CD4-positive, alpha-beta T cell treated with Interleukin-17A for 1 hour (primary cell): Measurements from ENCODE around the gene JPH3.

Source experiments
- DNase-seq: peaks from one replicate; pipeline ENCODE4 v3.0.0-alpha.2; 2020

JPH3 gene

GRCh38 chr16:87684106-87684677, 81.9 kb downstream of the JPH3 start:
- DNase-seq: no peak

GRCh38 chr16:87684711-87685404, 82.5 kb downstream of the JPH3 start:
- DNase-seq: no peak

GRCh38 chr16:87685405-87685755, 83.1 kb downstream of the JPH3 start:
- DNase-seq: no peak

GRCh38 chr16:87685766-87686165, 83.5 kb downstream of the JPH3 start:
- DNase-seq: no peak

GRCh38 chr16:87686697-87687096, 84.4 kb downstream of the JPH3 start:
- DNase-seq: no peak

- no peak for DNase-seq
Measured at GRCh38 chr16:87687126-87687910, 85.0 kb downstream of the JPH3 start.

GRCh38 chr16:87687998-87688529, 85.8 kb downstream of the JPH3 start:
- no peak for DNase-seq

GRCh38 chr16:87688876-87689815, 86.8 kb downstream of the JPH3 start:
- DNase-seq: no peak

- DNase-seq: no peak
Measured at GRCh38 chr16:87689956-87690465, 87.7 kb downstream of the JPH3 start.

- DNase-seq: no peak
Measured at GRCh38 chr16:87690911-87691685, 88.8 kb downstream of the JPH3 start.

GRCh38 chr16:87691686-87692079, 89.4 kb downstream of the JPH3 start:
- no peak for DNase-seq

- DNase-seq: no peak
Measured at GRCh38 chr16:87692176-87692575, 89.9 kb downstream of the JPH3 start.

- no peak for DNase-seq
Measured at GRCh38 chr16:87692756-87693155, 90.4 kb downstream of the JPH3 start.

GRCh38 chr16:87693827-87694226, 91.5 kb downstream of the JPH3 start:
- DNase-seq: no peak

- DNase-seq: no peak
Measured at GRCh38 chr16:87694441-87695125, 92.3 kb downstream of the JPH3 start.

- DNase-seq: no peak
Measured at GRCh38 chr16:87695534-87695933, 93.2 kb downstream of the JPH3 start.

GRCh38 chr16:87696726-87697125, 94.4 kb downstream of the JPH3 start:
- no peak for DNase-seq

- no peak for DNase-seq
Measured at GRCh38 chr16:87697256-87697655, 94.9 kb downstream of the JPH3 start.

- no peak for DNase-seq
Measured at GRCh38 chr16:87697792-87698191, 95.5 kb downstream of the JPH3 start.

GRCh38 chr16:87698241-87698640, 95.9 kb downstream of the JPH3 start:
- DNase-seq: no peak

- DNase-seq: no peak
Measured at GRCh38 chr16:87698676-87699199, 96.4 kb downstream of the JPH3 start.
